BLaER1 (cell line): ENCODE results near the gene FSTL3.
A peak's percentile ranks its signal among the peaks of the same experiment; 100 is the strongest.

Experiments used
- H3K27ac ChIP-seq: shearing (Covaris generic); formaldehyde crosslinking; 2 replicates; pipeline ENCODE4 v1.8.1; 2022
- H3K27me3 ChIP-seq: shearing (Covaris generic); formaldehyde crosslinking; 2 replicates; pipeline ENCODE4 v1.8.1; 2022
- H3K36me3 ChIP-seq: shearing (Covaris generic); formaldehyde crosslinking; 2 replicates; pipeline ENCODE4 v1.8.1; 2022
- H3K4me1 ChIP-seq: shearing (Covaris generic); formaldehyde crosslinking; 2 replicates; pipeline ENCODE4 v1.8.1; 2022
- H3K4me2 ChIP-seq: shearing (Covaris generic); formaldehyde crosslinking; 2 replicates; pipeline ENCODE4 v1.8.1; 2022
- H3K4me3 ChIP-seq: shearing (Covaris generic); formaldehyde crosslinking; 2 replicates; pipeline ENCODE4 v1.8.1; 2022
- H3K9ac ChIP-seq: shearing (Covaris generic); formaldehyde crosslinking; 2 replicates; pipeline ENCODE4 v1.8.1; 2022
- H3K9me3 ChIP-seq: shearing (Covaris generic); formaldehyde crosslinking; 2 replicates; pipeline ENCODE4 v1.8.1; 2022
- H4K20me1 ChIP-seq: shearing (Covaris generic); formaldehyde crosslinking; 2 replicates; pipeline ENCODE4 v1.8.1; 2022
- Cebpa-rat ChIP-seq: shearing (Covaris generic); IDR thresholded peaks from 2 replicates; pipeline ENCODE4 v1.8.1; 2022

The FSTL3 gene

GRCh38 chr19:709196-709964 is 33.2 kb downstream of the FSTL3 start:
- Histone ChIP-seq H3K27ac (peak overlapping the region; percentile 91), H3K36me3 (peaks cover 10% of the 10 kb centered on the region; the same call in 1 of the 2 replicates), H3K4me2 (peak overlapping the region; percentile 100), H3K9me3 (no peaks in the 10 kb centered on the region), H4K20me1 (peaks cover 33% of the 10 kb centered on the region), H3K9ac (peak overlapping the region; percentile 88), H3K27me3 (no peaks in the 10 kb centered on the region), H3K4me1 (peaks cover 56% of the 10 kb centered on the region), H3K4me3 (peak overlapping the region; percentile 94)
- no peak for TF ChIP-seq Cebpa-rat

- Histone ChIP-seq H3K4me1 (peaks cover 49% of the 10 kb centered on the region), H3K9me3 (peaks cover 5% of the 10 kb centered on the region), H4K20me1 (peaks cover 39% of the 10 kb centered on the region), H3K4me2 (peak overlapping the region; percentile 100), H3K27ac (peak overlapping the region; percentile 91), H3K27me3 (no peaks in the 10 kb centered on the region), H3K4me3 (peak overlapping the region; percentile 94), H3K9ac (peak overlapping the region; percentile 88), H3K36me3 (peaks cover 16% of the 10 kb centered on the region)
- TF ChIP-seq Cebpa-rat, result no peak
These were observed 33.9 kb downstream of the FSTL3 start for GRCh38 chr19:709965-710571.

- peak overlapping the region; percentile 88 for H3K9ac ChIP-seq
- H3K4me2 ChIP-seq, result peak overlapping the region; percentile 100
- H3K4me1 ChIP-seq, result peaks cover 49% of the 10 kb centered on the region
- peaks cover 11% of the 10 kb centered on the region for H3K9me3 ChIP-seq
- H3K4me3 ChIP-seq, result peak overlapping the region; percentile 94
- H3K27ac ChIP-seq, result peak overlapping the region; percentile 91
- peaks cover 46% of the 10 kb centered on the region for H4K20me1 ChIP-seq
- H3K27me3 ChIP-seq, result no peaks in the 10 kb centered on the region
- no peak for TF ChIP-seq Cebpa-rat
- H3K36me3 ChIP-seq, result peaks cover 23% of the 10 kb centered on the region
These were observed 34.6 kb downstream of the FSTL3 start for GRCh38 chr19:710767-711166.

- TF ChIP-seq Cebpa-rat, result no peak
- peak overlapping the region; percentile 100 for H3K4me2 ChIP-seq
These were observed 35.1 kb downstream of the FSTL3 start for GRCh38 chr19:711254-711653.

DNA sequence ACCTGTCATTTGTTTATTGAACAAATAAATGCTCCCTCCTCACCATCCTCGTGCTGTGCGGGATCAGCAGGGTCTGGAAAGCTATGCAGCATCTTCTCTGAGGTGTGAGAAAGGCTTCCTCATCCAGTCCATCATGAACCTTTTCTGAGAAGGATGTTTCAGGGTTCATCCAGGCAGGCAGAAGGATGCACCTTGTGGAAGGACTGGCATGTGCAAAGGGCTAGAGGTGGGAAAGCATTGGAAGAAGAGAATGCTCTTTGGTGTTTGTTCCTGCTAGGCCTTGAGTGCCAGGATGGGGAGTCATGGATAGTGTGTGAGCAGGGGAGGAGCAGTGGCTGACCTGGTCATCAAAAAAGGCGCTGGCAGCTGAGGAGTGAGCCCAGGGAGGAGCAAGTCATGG is 39.2 kb downstream of the FSTL3 start:
- peaks cover 74% of the 10 kb centered on the region for H3K4me1 ChIP-seq
- H3K27ac ChIP-seq, result 0 out of 2 replicates have a peak overlapping the region, but pooled peaks have one; percentile 22
- no peak for TF ChIP-seq Cebpa-rat
- H3K4me2 ChIP-seq, result no peak overlapping the region
- peaks cover 26% of the 10 kb centered on the region for H3K36me3 ChIP-seq
- no peak overlapping the region for H3K9ac ChIP-seq
- peaks cover 87% of the 10 kb centered on the region for H4K20me1 ChIP-seq
- no peak overlapping the region for H3K4me3 ChIP-seq
- no peaks in the 10 kb centered on the region for H3K27me3 ChIP-seq
- peaks cover 11% of the 10 kb centered on the region for H3K9me3 ChIP-seq

More at GRCh38 chr19:711254-711653, 35.1 kb downstream of the FSTL3 start:
- Histone ChIP-seq H4K20me1 (peaks cover 51% of the 10 kb centered on the region), H3K4me1 (peaks cover 54% of the 10 kb centered on the region), H3K36me3 (peaks cover 26% of the 10 kb centered on the region), H3K4me3 (peak overlapping the region; percentile 94), H3K27ac (peak overlapping the region; percentile 91), H3K9ac (peak overlapping the region; percentile 88), H3K27me3 (no peaks in the 10 kb centered on the region), H3K9me3 (peaks cover 11% of the 10 kb centered on the region)

- no peak for TF ChIP-seq Cebpa-rat
- Histone ChIP-seq H3K27ac (peak overlapping the region; percentile 43), H3K9ac (peak overlapping the region; percentile 57; the same call in 1 of the 2 replicates), H3K4me2 (peak overlapping the region; percentile 89), H4K20me1 (peaks cover 71% of the 10 kb centered on the region), H3K4me1 (peaks cover 76% of the 10 kb centered on the region), H3K36me3 (peaks cover 19% of the 10 kb centered on the region), H3K27me3 (no peaks in the 10 kb centered on the region), H3K9me3 (peaks cover 11% of the 10 kb centered on the region), H3K4me3 (peak overlapping the region; percentile 41)
These were observed 42.2 kb downstream of the FSTL3 start for GRCh38 chr19:718251-718951.

DNA sequence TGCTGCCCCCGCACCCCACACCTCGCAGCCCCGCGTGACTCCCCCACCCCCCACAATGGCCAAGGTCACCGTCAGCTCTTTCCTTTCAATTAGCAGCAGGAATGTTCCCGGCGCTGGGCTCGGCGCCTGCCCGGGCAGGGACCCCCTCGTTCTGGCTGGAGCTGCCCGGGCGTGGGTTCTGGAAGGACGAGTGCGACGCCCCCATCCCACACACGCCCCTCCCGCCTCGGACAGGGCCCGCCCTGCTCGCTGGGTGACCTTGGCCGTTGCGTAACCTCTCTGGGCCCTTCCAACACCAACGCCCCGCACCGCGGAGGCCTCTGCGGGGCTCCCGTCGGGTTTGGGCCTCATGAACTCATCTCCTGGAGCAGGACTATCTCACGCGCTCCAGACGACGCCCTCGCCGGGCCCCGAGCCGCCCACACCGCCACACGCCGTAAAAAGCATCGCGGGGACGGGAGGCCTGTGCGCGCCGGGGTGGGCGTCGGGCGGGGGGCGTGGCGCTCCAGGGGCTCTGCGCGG is 42.9 kb downstream of the FSTL3 start:
- TF ChIP-seq Cebpa-rat, result peak; percentile 48; the same call in 1 of the 2 replicates
- Histone ChIP-seq H4K20me1 (peaks cover 67% of the 10 kb centered on the region), H3K4me2 (peak overlapping the region; percentile 89), H3K36me3 (peaks cover 16% of the 10 kb centered on the region), H3K4me3 (peak overlapping the region; percentile 25), H3K9ac (0 out of 2 replicates have a peak overlapping the region, but pooled peaks have one; percentile 24), H3K27me3 (no peaks in the 10 kb centered on the region), H3K9me3 (peaks cover 11% of the 10 kb centered on the region), H3K4me1 (peaks cover 81% of the 10 kb centered on the region), H3K27ac (peak overlapping the region; percentile 43)

GRCh38 chr19:719636-720344 is 43.6 kb downstream of the FSTL3 start:
- no peak for TF ChIP-seq Cebpa-rat
- H3K4me2 ChIP-seq, result peak overlapping the region; percentile 89
- peaks cover 9% of the 10 kb centered on the region for H3K9me3 ChIP-seq

More at GRCh38 chr19:719636-720344, 43.6 kb downstream of the FSTL3 start:
- Histone ChIP-seq H4K20me1 (peaks cover 64% of the 10 kb centered on the region), H3K27me3 (no peaks in the 10 kb centered on the region), H3K27ac (peak overlapping the region; percentile 43), H3K4me3 (peak overlapping the region; percentile 25; the same call in 1 of the 2 replicates), H3K36me3 (peaks cover 13% of the 10 kb centered on the region), H3K9ac (no peak overlapping the region), H3K4me1 (peaks cover 88% of the 10 kb centered on the region)
